AML-193 (cell line): Measurements from ENCODE around the gene HEBP2.
"Not testable (repeated sequence)": the region's sequence is repeated elsewhere in the genome, so short reads cannot be mapped to it uniquely, and the experiment has no call there.

Experiments
- DNase-seq, 2 experiments: peaks; one replicate each; lab custom pipeline; 2025; lab: John Stamatoyannopoulos, UW

Gene HEBP2

GRCh38 chr6:138403801-138404665 lies at the start of gene HEBP2:
TSS of gene HEBP2 (plus strand) at chr6:138404223. CDS start at chr6:138404496, 273 bp downstream.
- peak; percentile 94 to 96 for DNase-seq

- DNase-seq = no peak
Measured at GRCh38 chr6:138357928-138358327, 46.1 kb upstream of the HEBP2 start.

- not testable (repeated sequence) for DNase-seq
Measured at GRCh38 chr6:138368684-138369083, 35.3 kb upstream of the HEBP2 start.

GRCh38 chr6:138370631-138371451 lies 33.2 kb upstream of the HEBP2 start:
- DNase-seq = no peak

GRCh38 chr6:138371452-138371711 lies 32.6 kb upstream of the HEBP2 start:
- DNase-seq = no peak

- no peak for DNase-seq
Measured at GRCh38 chr6:138371720-138372119, 32.3 kb upstream of the HEBP2 start.

- peak; percentile 56 to 64 for DNase-seq
Measured at GRCh38 chr6:138372711-138373463, 31.1 kb upstream of the HEBP2 start.

- DNase-seq = no peak
Measured at GRCh38 chr6:138374230-138374629, 29.8 kb upstream of the HEBP2 start.

- DNase-seq = no peak
Measured at GRCh38 chr6:138374815-138375214, 29.2 kb upstream of the HEBP2 start.

GRCh38 chr6:138377042-138377441 lies 27.0 kb upstream of the HEBP2 start:
- DNase-seq = no peak

GRCh38 chr6:138377844-138378243 lies 26.2 kb upstream of the HEBP2 start, which contains the start of gene SMIM28:
TSS of gene SMIM28 (plus strand) at chr6:138377905. CDS start at chr6:138378073, 168 bp downstream.
- no peak for DNase-seq

GRCh38 chr6:138378463-138378862 lies 25.6 kb upstream of the HEBP2 start:
- no peak for DNase-seq

- DNase-seq = no peak
Measured at GRCh38 chr6:138382498-138383265, 21.3 kb upstream of the HEBP2 start.

- no peak for DNase-seq
Measured at GRCh38 chr6:138383776-138384175, 20.2 kb upstream of the HEBP2 start.

- no peak for DNase-seq
Measured at GRCh38 chr6:138386897-138387296, 17.1 kb upstream of the HEBP2 start.

GRCh38 chr6:138387577-138388368 lies 16.2 kb upstream of the HEBP2 start:
- no peak for DNase-seq

GRCh38 chr6:138389551-138389950 lies 14.5 kb upstream of the HEBP2 start:
- no peak for DNase-seq

- DNase-seq = no peak
Measured at GRCh38 chr6:138393871-138394783, 9.9 kb upstream of the HEBP2 start.

- DNase-seq = no peak
Measured at GRCh38 chr6:138396709-138397108, 7.3 kb upstream of the HEBP2 start.
